Measurements from ENCODE around the gene HOXC12. TPM values are rescaled to one million over a fixed set of nuclear protein-coding genes. Genes with fewer than 3 reads are reported as not detected.

The HOXC12 gene
- total RNA-seq, 6 experiments from 2014 or later, result not detected

- peaks cover 5% of the 10 kb centered on the region; the same call in 1 of the 2 replicates for H3K4me1 Mint-ChIP-seq (ENCODE audit: low read depth)
- H3K4me3 Mint-ChIP-seq, result no peak overlapping the region
- H3K27me3 Mint-ChIP-seq (ENCODE audit: insufficient read depth), result peaks cover 64% of the 10 kb centered on the region
- no peaks in the 10 kb centered on the region for H3K36me3 Mint-ChIP-seq (ENCODE audit: low read depth)
- H3K9me3 Mint-ChIP-seq, result no peaks in the 10 kb centered on the region
- no peak for TF ChIP-seq CTCF (IDR thresholded peaks at IDR 0.05)
- H3K27ac Mint-ChIP-seq, result no peak overlapping the region
- DNase-seq, result no peak
Measured at GRCh38 chr12:53975479-53976152, 20.9 kb downstream of the HOXC12 start.

- Mint-ChIP-seq H3K4me1 (ENCODE audit: low read depth) (peaks cover 5% of the 10 kb centered on the region; the same call in 1 of the 2 replicates), H3K4me3 (no peak overlapping the region), H3K27me3 (ENCODE audit: insufficient read depth) (peaks cover 62% of the 10 kb centered on the region), H3K27ac (no peak overlapping the region), H3K9me3 (no peaks in the 10 kb centered on the region), H3K36me3 (ENCODE audit: low read depth) (no peaks in the 10 kb centered on the region)
- no peak for DNase-seq
- no peak for TF ChIP-seq CTCF (IDR thresholded peaks at IDR 0.05)
Measured at GRCh38 chr12:53976172-53976822, 21.6 kb downstream of the HOXC12 start.

DNA sequence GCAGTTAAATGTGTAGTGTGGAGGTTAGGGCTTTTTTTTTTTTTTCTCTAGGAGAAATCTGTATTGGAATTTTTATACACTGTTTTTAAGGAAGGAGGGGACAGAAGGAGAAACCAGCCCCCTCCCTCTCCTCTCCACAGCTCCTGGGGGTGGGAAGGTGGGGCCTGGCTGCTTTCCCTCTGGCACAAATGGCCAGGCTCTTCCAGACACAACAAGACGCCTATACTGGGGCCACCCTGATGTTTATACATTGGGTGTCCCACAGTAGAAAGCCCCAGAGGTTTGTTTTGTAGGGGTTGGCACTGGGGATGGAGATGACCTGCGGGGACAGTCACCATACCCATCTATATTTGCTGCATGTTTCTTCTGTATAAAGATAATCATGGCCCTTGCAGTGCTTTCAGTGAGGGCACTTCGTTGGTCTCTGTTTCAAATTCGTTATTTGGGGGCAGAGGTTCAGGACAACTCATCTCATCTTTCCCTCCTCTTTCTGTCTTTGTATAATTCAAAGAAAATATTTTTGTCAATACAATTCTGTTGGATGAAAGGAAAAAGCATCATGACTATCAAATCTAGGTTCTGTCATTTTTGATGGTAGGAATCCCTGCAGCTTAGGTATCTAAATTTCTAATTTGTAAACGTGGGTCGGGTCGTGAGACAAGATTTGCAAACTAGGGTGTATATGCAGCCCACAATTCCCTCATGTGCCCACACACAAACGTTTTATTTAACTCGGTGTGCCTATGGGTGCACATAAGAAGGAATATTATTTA is 22.3 kb downstream of the HOXC12 start:
- no peak for TF ChIP-seq CTCF (IDR thresholded peaks at IDR 0.05)
- Mint-ChIP-seq H3K36me3 (ENCODE audit: low read depth) (no peaks in the 10 kb centered on the region), H3K4me3 (no peak overlapping the region), H3K4me1 (ENCODE audit: low read depth) (peaks cover 5% of the 10 kb centered on the region; the same call in 1 of the 2 replicates), H3K9me3 (no peaks in the 10 kb centered on the region), H3K27ac (no peak overlapping the region), H3K27me3 (ENCODE audit: insufficient read depth) (peaks cover 61% of the 10 kb centered on the region)
- DNase-seq, result no peak

DNA sequence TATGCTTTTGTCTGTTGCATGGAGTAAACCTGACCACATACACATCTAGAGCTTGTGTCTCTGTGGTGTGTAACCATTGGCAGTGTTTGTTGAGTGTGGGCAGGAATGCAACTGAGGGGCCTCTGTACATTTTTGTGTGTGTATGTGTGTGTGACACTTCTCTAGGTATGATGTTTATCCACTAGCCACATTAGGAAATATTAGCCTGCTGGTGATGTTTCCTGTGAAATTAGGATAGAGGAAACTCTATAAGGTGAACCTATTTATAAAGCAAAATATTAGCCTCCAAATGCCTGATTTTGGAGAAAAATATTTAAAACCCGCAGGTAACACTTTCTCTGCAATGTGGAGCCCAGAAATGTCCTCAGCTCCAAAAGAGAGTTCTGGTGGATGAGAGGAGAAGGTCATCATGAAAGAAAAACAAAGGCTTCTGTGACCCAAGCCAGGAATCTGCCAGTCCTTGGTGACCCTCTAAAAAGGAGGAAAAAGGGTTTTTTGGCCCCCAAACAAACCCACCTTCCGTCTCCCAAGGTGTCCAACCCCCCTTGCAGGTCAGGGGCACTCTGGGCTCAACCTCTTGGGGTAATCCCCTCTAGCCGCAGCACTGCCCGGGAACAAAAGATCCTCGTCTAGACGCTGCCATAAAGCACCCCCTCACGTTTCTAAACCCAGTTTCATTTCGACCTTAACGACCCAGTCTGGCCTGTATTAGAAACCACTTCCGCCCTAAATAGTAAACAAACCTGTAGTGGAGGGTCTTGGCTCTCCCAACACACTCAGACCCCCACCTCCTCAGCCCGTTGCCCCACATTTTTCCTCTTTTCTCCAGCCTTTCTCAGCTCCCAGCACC is 23.1 kb downstream of the HOXC12 start:
- no peak for TF ChIP-seq CTCF (IDR thresholded peaks at IDR 0.05)
- H3K27ac Mint-ChIP-seq, result no peak overlapping the region
- H3K9me3 Mint-ChIP-seq, result no peaks in the 10 kb centered on the region
- H3K4me3 Mint-ChIP-seq, result no peak overlapping the region
- H3K27me3 Mint-ChIP-seq (ENCODE audit: insufficient read depth), result peaks cover 57% of the 10 kb centered on the region
- H3K36me3 Mint-ChIP-seq (ENCODE audit: low read depth), result no peaks in the 10 kb centered on the region
- DNase-seq, result no peak
- no peaks in the 10 kb centered on the region; the same call in 1 of the 2 replicates for H3K4me1 Mint-ChIP-seq (ENCODE audit: low read depth)

Data from HFFc6 (cell line).